H9 (cell line): ENCODE measurements around the gene KRT28. TPM values are rescaled to one million over a fixed set of nuclear protein-coding genes. Genes with fewer than 3 reads are reported as not detected.

Experiments used
- DNase-seq: peaks from one replicate; pipeline ENCODE4 v3.0.0-alpha.2; 2017
- H2AFZ ChIP-seq: one replicate; pipeline ENCODE4 v1.6.1; 2013; ENCODE audit warnings: mild to moderate bottlenecking, low read length, control low read depth, moderate library complexity
- H2AK5ac ChIP-seq: 2 replicates; pipeline ENCODE4 v1.6.1; 2013; ENCODE audit warnings: low read length, control low read depth, mixed read lengths; ENCODE audit not compliant: insufficient read length
- H2BK120ac ChIP-seq: one replicate; pipeline ENCODE4 v1.6.1; 2013; ENCODE audit warnings: low read depth, mild to moderate bottlenecking, low read length, control low read depth, inconsistent platforms; ENCODE audit not compliant: poor library complexity, severe bottlenecking
- H2BK12ac ChIP-seq: 2 replicates; pipeline ENCODE4 v1.6.1; 2013; ENCODE audit warnings: low read length, control low read depth, mixed read lengths, low read depth; ENCODE audit not compliant: insufficient read length
- H2BK15ac ChIP-seq: 2 replicates; pipeline ENCODE4 v1.6.1; 2013; ENCODE audit warnings: low read depth, low read length, control low read depth
- H2BK20ac ChIP-seq: one replicate; pipeline ENCODE4 v1.6.1; 2013; ENCODE audit warnings: low read depth, mild to moderate bottlenecking, low read length, control low read depth, inconsistent platforms; ENCODE audit not compliant: poor library complexity, severe bottlenecking
- H2BK5ac ChIP-seq: 2 replicates; pipeline ENCODE4 v1.6.1; 2013; ENCODE audit warnings: low read length, control low read depth, mixed read lengths; ENCODE audit not compliant: insufficient read length
- H3K14ac ChIP-seq: 2 replicates; pipeline ENCODE4 v1.6.1; 2013; ENCODE audit warnings: low read length, control low read depth; ENCODE audit not compliant: insufficient read depth
- H3K18ac ChIP-seq: 2 replicates; pipeline ENCODE4 v1.6.1; 2013; ENCODE audit warnings: low read depth, mild to moderate bottlenecking, mixed read lengths, low read length, control low read depth; ENCODE audit not compliant: insufficient read length
- H3K23ac ChIP-seq: 2 replicates; pipeline ENCODE4 v1.6.1; 2013; ENCODE audit warnings: low read length, control low read depth, mixed read lengths, low read depth; ENCODE audit not compliant: insufficient read length
- H3K23me2 ChIP-seq: 2 replicates; pipeline ENCODE4 v1.6.1; 2013; ENCODE audit warnings: low read depth, mild to moderate bottlenecking, mixed read lengths, low read length, control low read depth; ENCODE audit not compliant: insufficient read length, poor library complexity, severe bottlenecking
- H3K27ac ChIP-seq: 2 replicates; pipeline ENCODE4 v1.5.1; 2013; ENCODE audit warnings: low read length, control low read depth, mixed read lengths, low read depth; ENCODE audit not compliant: insufficient read length
- H3K27me3 ChIP-seq: 2 replicates; pipeline ENCODE4 v1.6.1; 2013; ENCODE audit warnings: low read length, control low read depth, inconsistent platforms; ENCODE audit not compliant: insufficient read depth
- H3K4ac ChIP-seq: 2 replicates; pipeline ENCODE4 v1.6.1; 2013; ENCODE audit warnings: low read depth, mild to moderate bottlenecking, control low read depth, inconsistent platforms, low read length, moderate library complexity
- H3K4me1 ChIP-seq: 2 replicates; pipeline ENCODE4 v1.6.1; 2013; ENCODE audit warnings: low read length, control low read depth, inconsistent platforms; ENCODE audit not compliant: insufficient read depth
- H3K4me2 ChIP-seq: 2 replicates; pipeline ENCODE4 v1.6.1; 2013; ENCODE audit warnings: low read length, control low read depth, mixed read lengths; ENCODE audit not compliant: insufficient read length, insufficient read depth
- H3K56ac ChIP-seq: 2 replicates; pipeline ENCODE4 v1.6.1; 2013; ENCODE audit warnings: low read depth, mild to moderate bottlenecking, mixed read lengths, low read length, control low read depth; ENCODE audit not compliant: insufficient read length
- H3K79me1 ChIP-seq: 2 replicates; pipeline ENCODE4 v1.6.1; 2013; ENCODE audit warnings: low read depth, mild to moderate bottlenecking, moderate library complexity, low read length, control low read depth, inconsistent platforms; ENCODE audit not compliant: insufficient read depth, poor library complexity, severe bottlenecking
- H3K79me2 ChIP-seq: 2 replicates; pipeline ENCODE4 v1.6.1; 2013; ENCODE audit warnings: low read length, control low read depth, inconsistent platforms; ENCODE audit not compliant: insufficient read depth
- H3K9ac ChIP-seq: 2 replicates; pipeline ENCODE4 v1.6.1; 2013; ENCODE audit warnings: low read length, control low read depth, mixed read lengths; ENCODE audit not compliant: insufficient read length; ENCODE audit errors: extremely low read depth
- H3K9me3 ChIP-seq: one replicate; pipeline ENCODE4 v1.6.1; 2013; ENCODE audit warnings: low read depth, low read length, inconsistent platforms; ENCODE audit not compliant: control insufficient read depth
- H3T11ph ChIP-seq: one replicate; pipeline ENCODE4 v1.6.1; 2013; ENCODE audit warnings: mild to moderate bottlenecking, low read length, control low read depth, inconsistent platforms
- H4K20me1 ChIP-seq: one replicate; pipeline ENCODE4 v1.6.1; 2013; ENCODE audit not compliant: control insufficient read depth, insufficient read length, insufficient read depth
- H4K5ac ChIP-seq: 2 replicates; pipeline ENCODE4 v1.6.1; 2013; ENCODE audit warnings: low read depth, mild to moderate bottlenecking, mixed read lengths, low read length, control low read depth; ENCODE audit not compliant: insufficient read length
- H4K8ac ChIP-seq: replicated peaks from 2 replicates; pipeline ENCODE4 v1.6.1; 2013; ENCODE audit warnings: low read length, control low read depth, mixed read lengths, low read depth; ENCODE audit not compliant: insufficient read length
- H4K91ac ChIP-seq: 2 replicates; pipeline ENCODE4 v1.6.1; 2013; ENCODE audit warnings: low read depth, mild to moderate bottlenecking, moderate library complexity, mixed read lengths, low read length, control low read depth; ENCODE audit not compliant: insufficient read length
- H3K27ac Mint-ChIP-seq, 3 experiments: 2 replicates in 2 of 3; 3 replicates in 1 of 3; pipeline ENCODE4 v1.8.0; 2020 to 2021; ENCODE audit warnings: mixed read lengths in 3 of 3, mild to moderate bottlenecking in 1 of 3, moderate library complexity in 1 of 3
- H3K27me3 Mint-ChIP-seq: 2 replicates; pipeline ENCODE4 v1.8.0; 2021; ENCODE audit warnings: low read depth, mild to moderate bottlenecking, moderate library complexity, mixed read lengths
- H3K36me3 Mint-ChIP-seq, 3 experiments: 2 replicates in 2 of 3; 3 replicates in 1 of 3; pipeline ENCODE4 v1.8.0; 2020 to 2021; ENCODE audit warnings: low read depth in 3 of 3, mixed read lengths in 3 of 3; ENCODE audit not compliant: insufficient read depth in 1 of 3
- H3K4me1 Mint-ChIP-seq, 2 experiments: 2 replicates each; pipeline ENCODE4 v1.8.0; 2020; ENCODE audit warnings: mixed read lengths in 2 of 2
- H3K4me3 Mint-ChIP-seq, 2 experiments: 2 replicates in 1 of 2; 3 replicates in 1 of 2; pipeline ENCODE4 v1.8.0; 2020 to 2021; ENCODE audit warnings: mild to moderate bottlenecking in 2 of 2, mixed read lengths in 2 of 2, moderate library complexity in 1 of 2
- H3K9me3 Mint-ChIP-seq, 2 experiments: 2 replicates in 1 of 2; 3 replicates in 1 of 2; pipeline ENCODE4 v1.8.0; 2020; ENCODE audit warnings: mild to moderate bottlenecking in 2 of 2, mixed read lengths in 2 of 2, moderate library complexity in 1 of 2
- CTCF ChIP-seq: fragments of 200-600 bp; sonication (generic); conservative IDR thresholded peaks from 3 replicates; pipeline ENCODE4 v1.8.0; 2021; ENCODE audit warnings: antibody characterized with exemption, mild to moderate bottlenecking
- WGBS: extraction: QIAGEN DNeasy Blood & Tissue Kit; methylation state at CpG from one replicate; pipeline ENCODE4 v1.1.7; 2013; ENCODE audit warnings: missing lambda C conversion rate, low lambda C conversion rate, mixed read lengths; ENCODE audit not compliant: insufficient read length; ENCODE audit errors: extremely low coverage; 5-methylcytosine and 5-hydroxymethylcytosine counted together
- total RNA-seq: library from RNA; stranded (reverse); gene quantifications from 2 replicates; pipeline ENCODE4 v1.2.1, GENCODE V29; 2021

KRT28 gene
- total RNA-seq, 1 experiment from 2014 or later = not detected

GRCh38 chr17:40793832-40794231 is 5.9 kb downstream of the KRT28 start:
- Histone ChIP-seq H3K27ac (no peak overlapping the region), H3T11ph (no peak overlapping the region), H3K4me2 (no peak overlapping the region), H4K91ac (no peak overlapping the region), H4K8ac (no peak overlapping the region), H4K20me1 (no peaks in the 10 kb centered on the region), H3K14ac (no peak overlapping the region), H2BK120ac (no peak overlapping the region), H3K79me1 (no peaks in the 10 kb centered on the region), H2AK5ac (no peak overlapping the region), H3K23ac (no peak overlapping the region), H2AFZ (no peak overlapping the region), H3K4me1 (no peaks in the 10 kb centered on the region), H2BK15ac (no peak overlapping the region), H3K4ac (no peak overlapping the region), H2BK20ac (no peak overlapping the region), H3K9ac (no peak overlapping the region), H2BK12ac (no peak overlapping the region), H3K56ac (no peak overlapping the region), H3K9me3 (no peaks in the 10 kb centered on the region), H2BK5ac (no peak overlapping the region), H4K5ac (no peak overlapping the region), H3K27me3 (no peaks in the 10 kb centered on the region), H3K18ac (no peak overlapping the region), H3K23me2 (no peaks in the 10 kb centered on the region), H3K79me2 (no peaks in the 10 kb centered on the region)
- Mint-ChIP-seq H3K4me3 (no peak overlapping the region), H3K4me1 (no peaks in the 10 kb centered on the region; a peak in 1 of 4 replicates), H3K27me3 (peaks cover 19% of the 10 kb centered on the region), H3K9me3 (no peaks in the 10 kb centered on the region), H3K36me3 (no peaks in the 10 kb centered on the region), H3K27ac (no peak overlapping the region)
- DNase-seq = no peak
- no CpG with 5 or more reads among the region's 10 CpGs for WGBS
- TF ChIP-seq CTCF = no peak
